Transverse colon (tissue), 4 donors: Measurements from ENCODE around the gene DTNA. TPM values are rescaled to one million over a fixed set of nuclear protein-coding genes. Genes with fewer than 3 reads are reported as not detected.

Experiments
- DNase-seq: peaks from one replicate; pipeline ENCODE4 v3.0.0-alpha.2; 2019
- H3K27ac ChIP-seq, 4 donors: fragments of 200-600 bp; sonication (generic); 2 replicates each; pipeline ENCODE4 v1.5.1; 2016 to 2018; ENCODE audit warnings: inconsistent platforms in 4 of 4
- H3K27me3 ChIP-seq: fragments of 200-600 bp; sonication (generic); 2 replicates; pipeline ENCODE4 v1.5.1; 2017; ENCODE audit warnings: inconsistent platforms
- H3K36me3 ChIP-seq, 4 donors: fragments of 200-600 bp; sonication (generic); 2 replicates each; pipeline ENCODE4 v1.5.1; 2017 to 2019; ENCODE audit warnings: inconsistent platforms in 4 of 4
- H3K4me1 ChIP-seq, 4 donors: fragments of 200-600 bp; sonication (generic); 2 replicates each; pipeline ENCODE4 v1.5.1; 2017 to 2020; ENCODE audit warnings: inconsistent platforms in 4 of 4
- H3K4me3 ChIP-seq, 4 donors: fragments of 200-600 bp; sonication (generic); 1 replicate in 1 of 4; 2 replicates in 3 of 4; pipeline versions ENCODE4 v1.5.1 to v1.6.1; 2017 to 2019; ENCODE audit warnings: inconsistent platforms in 4 of 4
- H3K9me3 ChIP-seq, 2 donors: fragments of 200-600 bp; sonication (generic); 2 replicates each; pipeline ENCODE4 v1.5.1; 2017 to 2019; ENCODE audit warnings: inconsistent platforms in 2 of 2
- CTCF ChIP-seq, 5 experiments: fragments of 200-600 bp in 3 of 5; fragments of 450-650 bp in 2 of 5; sonication (generic) in 3 of 5; IDR thresholded peaks; 1 replicate in 2 of 5; 2 replicates in 3 of 5; pipeline ENCODE4 v1.5.1; 2016 to 2017; ENCODE audit warnings: antibody characterized with exemption in 5 of 5, inconsistent platforms in 3 of 5, mild to moderate bottlenecking in 2 of 5, moderate library complexity in 1 of 5
- EP300 ChIP-seq: sonication (generic); formaldehyde crosslinking; IDR thresholded peaks from one replicate; pipeline ENCODE4 v1.6.1; 2017; ENCODE audit warnings: antibody characterized with exemption, low read depth
- POLR2A ChIP-seq: fragments of 450-650 bp; IDR thresholded peaks from one replicate; pipeline ENCODE4 v1.6.1; 2016; ENCODE audit warnings: antibody characterized with exemption, mild to moderate bottlenecking, moderate library complexity
- POLR2AphosphoS5 ChIP-seq, 3 donors: sonication (generic); formaldehyde crosslinking; IDR thresholded peaks; one replicate each; pipeline ENCODE4 v1.6.1; 2016; ENCODE audit warnings: antibody characterized with exemption in 3 of 3
- WGBS, 2 donors: methylation state at CpG; one replicate each; pipeline ENCODE4 v1.1.5; 2018; ENCODE audit warnings: low coverage in 1 of 2; 5-methylcytosine and 5-hydroxymethylcytosine counted together
- in situ Hi-C, 4 donors: fragments of 200-750 bp; cut with MboI; loops; one replicate each; pipeline versions ENCODE4 v1.15.0 to v1.15.1; 2017; ENCODE audit warnings: low sequenced_read_pairs in 3 of 4, low pct_ligation_motif_present in 1 of 4, low pct_unique_long_range_greater_than_20kb in 1 of 4
- intact Hi-C: fragments of 100-400 bp; cut with DNase I; formaldehyde crosslinking; loops from one replicate; pipeline ENCODE4 v1.15.1; 2023; ENCODE audit warnings: low total_unique reads
- total RNA-seq, 4 donors: library from RNA; depleted of rRNA; stranded (reverse); fragments of >200 nt; gene quantifications; one replicate each; pipeline ENCODE4 v1.1.0, GENCODE V29; 2016

The DTNA gene
- total RNA-seq, 4 donors from 2014 or later = 8.9 to 74.4 (median 15.1) TPM

- Histone ChIP-seq H3K9me3 (no peaks in the 10 kb centered on the region), H3K4me1 (no peaks in the 10 kb centered on the region), H3K27ac (no peak overlapping the region), H3K4me3 (no peak overlapping the region), H3K27me3 (no peaks in the 10 kb centered on the region), H3K36me3 (no peaks in the 10 kb centered on the region)
- no peak for DNase-seq
- TF ChIP-seq EP300 (no peak), CTCF (IDR thresholded peaks at IDR 0.05) (no peak), POLR2A (no peak), POLR2AphosphoS5 (IDR thresholded peaks at IDR 0.05) (no peak)
- in situ Hi-C loops (no loop called here), intact Hi-C loops (no loop called here)
- WGBS, 2 donors = 56 to 63% methylated on average over 3 of the region's 3 CpGs
These were observed 226.7 kb downstream of the DTNA start for GRCh38 chr18:34936772-34937171.

GRCh38 chr18:34938090-34938489 lies 228.0 kb downstream of the DTNA start:
- H3K4me1 ChIP-seq = no peaks in the 10 kb centered on the region
- no peak for TF ChIP-seq POLR2A
- TF ChIP-seq POLR2AphosphoS5 (IDR thresholded peaks at IDR 0.05) = no peak
- no peak for TF ChIP-seq CTCF (IDR thresholded peaks at IDR 0.05)
- no peak for TF ChIP-seq EP300
- H3K4me3 ChIP-seq = no peak overlapping the region
- H3K27me3 ChIP-seq = no peaks in the 10 kb centered on the region
- no peaks in the 10 kb centered on the region for H3K36me3 ChIP-seq
- intact Hi-C loops = no loop called here
- no peak overlapping the region for H3K27ac ChIP-seq
- in situ Hi-C loops = no loop called here
- WGBS, 2 donors = 94 to 100% methylated on average over 1 of the region's 1 CpG
- no peak for DNase-seq
- no peaks in the 10 kb centered on the region for H3K9me3 ChIP-seq
